Measurements from ENCODE around the gene DEPDC5. TPM values are rescaled to one million over a fixed set of nuclear protein-coding genes. Genes with fewer than 3 reads are reported as not detected.

The DEPDC5 gene
- total RNA-seq, 1 donor from 2014 or later: 13.6 TPM

GRCh38 chr22:31825513-31825912, 71.7 kb downstream of the DEPDC5 start:
- no peak for TF ChIP-seq CTCF (IDR thresholded peaks at IDR 0.05; ENCODE audit: insufficient read depth, low read length, poor library complexity, severe bottlenecking)
- no peak for DNase-seq (ENCODE audit: low read depth)
- Histone ChIP-seq H3K4me3 (ENCODE audit: low read depth, low read length) (no peak overlapping the region), H3K36me3 (ENCODE audit: control insufficient read depth, insufficient read depth, low read length) (no peaks in the 10 kb centered on the region), H3K27me3 (ENCODE audit: control insufficient read depth, insufficient read depth, low read length) (no peaks in the 10 kb centered on the region)

GRCh38 chr22:31826443-31826842, 72.6 kb downstream of the DEPDC5 start:
- DNase-seq (ENCODE audit: low read depth): no peak
- no peaks in the 10 kb centered on the region for H3K27me3 ChIP-seq (ENCODE audit: control insufficient read depth, insufficient read depth, low read length)
- H3K4me3 ChIP-seq (ENCODE audit: low read depth, low read length): no peak overlapping the region
- no peak for TF ChIP-seq CTCF (IDR thresholded peaks at IDR 0.05; ENCODE audit: insufficient read depth, low read length, poor library complexity, severe bottlenecking)
- H3K36me3 ChIP-seq (ENCODE audit: control insufficient read depth, insufficient read depth, low read length): no peaks in the 10 kb centered on the region

GRCh38 chr22:31828739-31829138, 74.9 kb downstream of the DEPDC5 start:
- Histone ChIP-seq H3K4me3 (ENCODE audit: low read depth, low read length) (no peak overlapping the region), H3K36me3 (ENCODE audit: control insufficient read depth, insufficient read depth, low read length) (no peaks in the 10 kb centered on the region), H3K27me3 (ENCODE audit: control insufficient read depth, insufficient read depth, low read length) (no peaks in the 10 kb centered on the region)
- no peak for TF ChIP-seq CTCF (IDR thresholded peaks at IDR 0.05; ENCODE audit: insufficient read depth, low read length, poor library complexity, severe bottlenecking)
- no peak for DNase-seq (ENCODE audit: low read depth)

- peak; percentile 72 for DNase-seq (ENCODE audit: low read depth)
- TF ChIP-seq CTCF (IDR thresholded peaks at IDR 0.05; ENCODE audit: insufficient read depth, low read length, poor library complexity, severe bottlenecking): no peak
- Histone ChIP-seq H3K36me3 (ENCODE audit: control insufficient read depth, insufficient read depth, low read length) (no peaks in the 10 kb centered on the region), H3K27me3 (ENCODE audit: control insufficient read depth, insufficient read depth, low read length) (no peaks in the 10 kb centered on the region), H3K4me3 (ENCODE audit: low read depth, low read length) (no peak overlapping the region)
Measured at GRCh38 chr22:31829505-31829904, 75.7 kb downstream of the DEPDC5 start.

- TF ChIP-seq CTCF (IDR thresholded peaks at IDR 0.05; ENCODE audit: insufficient read depth, low read length, poor library complexity, severe bottlenecking): no peak
- Histone ChIP-seq H3K36me3 (ENCODE audit: control insufficient read depth, insufficient read depth, low read length) (no peaks in the 10 kb centered on the region), H3K4me3 (ENCODE audit: low read depth, low read length) (no peak overlapping the region), H3K27me3 (ENCODE audit: control insufficient read depth, insufficient read depth, low read length) (no peaks in the 10 kb centered on the region)
- no peak for DNase-seq (ENCODE audit: low read depth)
Measured at GRCh38 chr22:31830721-31831070, 76.9 kb downstream of the DEPDC5 start.

GRCh38 chr22:31833930-31834329, 80.1 kb downstream of the DEPDC5 start:
- no peak for TF ChIP-seq CTCF (IDR thresholded peaks at IDR 0.05; ENCODE audit: insufficient read depth, low read length, poor library complexity, severe bottlenecking)
- Histone ChIP-seq H3K4me3 (ENCODE audit: low read depth, low read length) (no peak overlapping the region), H3K27me3 (ENCODE audit: control insufficient read depth, insufficient read depth, low read length) (no peaks in the 10 kb centered on the region), H3K36me3 (ENCODE audit: control insufficient read depth, insufficient read depth, low read length) (no peaks in the 10 kb centered on the region)
- no peak for DNase-seq (ENCODE audit: low read depth)

Measured in kidney epithelial cell (primary cell).